Measurements from ENCODE around the gene C2CD2. TPM values are rescaled to one million over a fixed set of nuclear protein-coding genes. Genes with fewer than 3 reads are reported as not detected.

Gene C2CD2
- total and polyA plus RNA-seq, 2 of the 8 experiments (the other 6 are each of a cell fraction or from before 2014, with no cell fraction given): 10.4 to 13.0 TPM

GRCh38 chr21:41948901-41949300, 4.9 kb downstream of the C2CD2 start (continued):
- TF ChIP-seq EZH2 (IDR thresholded peaks at IDR 0.05; ENCODE audit: low read depth, low read length, severe bottlenecking) (no peak), PHF8 (conservative IDR thresholded peaks at IDR 0.05; ENCODE audit: low read depth, low read length) (no peak), NANOG (IDR thresholded peaks at IDR 0.05; ENCODE audit: insufficient read depth, low read depth, low read length, poor library complexity, severe bottlenecking) (no peak)
